SJCRH30 (cell line): ENCODE data around the gene LCN9. TPM values are rescaled to one million over a fixed set of nuclear protein-coding genes. Genes with fewer than 3 reads are reported as not detected.

ENCODE experiments used
- DNase-seq, 2 experiments: peaks; one replicate each; pipeline ENCODE4 v3.0.0-alpha.2; 2015 to 2020
- H3K27ac ChIP-seq: fragments of 250-450 bp; sonication (Bioruptor Pico); 2 replicates; pipeline ENCODE4 v1.5.1; 2020; ENCODE audit warnings: mild to moderate bottlenecking, moderate library complexity
- H3K27me3 ChIP-seq: fragments of 250-450 bp; sonication (Bioruptor Pico); 2 replicates; pipeline ENCODE4 v1.5.1; 2020; ENCODE audit warnings: mild to moderate bottlenecking, moderate library complexity
- H3K36me3 ChIP-seq: fragments of 250-450 bp; sonication (Bioruptor Pico); 2 replicates; pipeline ENCODE4 v1.5.1; 2020; ENCODE audit warnings: mild to moderate bottlenecking, moderate library complexity
- H3K4me1 ChIP-seq: fragments of 250-450 bp; sonication (Bioruptor Pico); 2 replicates; pipeline ENCODE4 v1.5.1; 2020; ENCODE audit warnings: mild to moderate bottlenecking, moderate library complexity
- H3K4me3 ChIP-seq: fragments of 250-450 bp; sonication (Bioruptor Pico); 2 replicates; pipeline ENCODE4 v1.5.1; 2020; ENCODE audit warnings: mild to moderate bottlenecking, moderate library complexity
- H3K9me3 ChIP-seq: fragments of 250-450 bp; sonication (Bioruptor Pico); replicated peaks from 2 replicates; pipeline ENCODE4 v1.5.1; 2020; ENCODE audit warnings: mild to moderate bottlenecking, moderate library complexity
- total RNA-seq: library from RNA; depleted of rRNA; stranded (reverse); fragments of >200 nt; shearing (Covaris generic); gene quantifications from 2 replicates; pipeline ENCODE4 v1.2.3, GENCODE V29; 2014; rRNA removed

Gene LCN9
- not detected in 2 replicates for total RNA-seq

GRCh38 chr9:135662758-135663450 is at the start of gene LCN9:
Gene LCN9, plus strand, starts transcription at chr9:135663309. Its CDS starts 13 bp downstream, at chr9:135663322.
- DNase-seq: peak; percentile 65 to 71
- no peaks in the 10 kb centered on the region for H3K36me3 ChIP-seq
- H3K4me1 ChIP-seq: peaks cover 11% of the 10 kb centered on the region; the same call in 1 of the 2 replicates
- no peaks in the 10 kb centered on the region for H3K9me3 ChIP-seq
- peaks cover 19% of the 10 kb centered on the region; the same call in 1 of the 2 replicates for H3K27me3 ChIP-seq
- no peak within 1 kb of the TSS for H3K4me3 ChIP-seq
- H3K27ac ChIP-seq: no peak within 1 kb of the TSS

- Histone ChIP-seq H3K9me3 (no peaks in the 10 kb centered on the region), H3K36me3 (no peaks in the 10 kb centered on the region), H3K4me3 (no peak overlapping the region), H3K27ac (no peak overlapping the region), H3K27me3 (peaks cover 28% of the 10 kb centered on the region), H3K4me1 (no peaks in the 10 kb centered on the region)
- DNase-seq: no peak
These were observed 48.9 kb upstream of the LCN9 start for GRCh38 chr9:135613946-135614805.

GRCh38 chr9:135614821-135615665 is 48.1 kb upstream of the LCN9 start:
- Histone ChIP-seq H3K4me1 (no peaks in the 10 kb centered on the region), H3K27ac (no peak overlapping the region), H3K4me3 (no peak overlapping the region), H3K36me3 (no peaks in the 10 kb centered on the region), H3K27me3 (peaks cover 31% of the 10 kb centered on the region), H3K9me3 (no peaks in the 10 kb centered on the region)
- no peak for DNase-seq

GRCh38 chr9:135615666-135616618 is 47.2 kb upstream of the LCN9 start:
- Histone ChIP-seq H3K27ac (no peak overlapping the region), H3K36me3 (no peaks in the 10 kb centered on the region), H3K27me3 (peaks cover 31% of the 10 kb centered on the region), H3K4me1 (no peaks in the 10 kb centered on the region), H3K9me3 (no peaks in the 10 kb centered on the region), H3K4me3 (no peak overlapping the region)
- peak in 1 of 2 experiments; percentile 6 for DNase-seq

GRCh38 chr9:135616619-135617537 is 46.2 kb upstream of the LCN9 start:
- no peak overlapping the region for H3K27ac ChIP-seq
- H3K27me3 ChIP-seq: peaks cover 37% of the 10 kb centered on the region
- DNase-seq: no peak
- no peaks in the 10 kb centered on the region for H3K4me1 ChIP-seq
- no peaks in the 10 kb centered on the region for H3K36me3 ChIP-seq
- no peaks in the 10 kb centered on the region for H3K9me3 ChIP-seq
- no peak overlapping the region for H3K4me3 ChIP-seq

- Histone ChIP-seq H3K27me3 (peaks cover 41% of the 10 kb centered on the region), H3K4me1 (no peaks in the 10 kb centered on the region), H3K4me3 (no peak overlapping the region), H3K27ac (no peak overlapping the region), H3K36me3 (no peaks in the 10 kb centered on the region), H3K9me3 (no peaks in the 10 kb centered on the region)
- DNase-seq: no peak
These were observed 45.6 kb upstream of the LCN9 start for GRCh38 chr9:135617538-135617900.

GRCh38 chr9:135617991-135618411 is 45.1 kb upstream of the LCN9 start:
- Histone ChIP-seq H3K9me3 (no peaks in the 10 kb centered on the region), H3K27ac (no peak overlapping the region), H3K27me3 (peaks cover 43% of the 10 kb centered on the region), H3K4me3 (no peak overlapping the region), H3K36me3 (no peaks in the 10 kb centered on the region), H3K4me1 (no peaks in the 10 kb centered on the region)
- DNase-seq: no peak

- no peak for DNase-seq
- Histone ChIP-seq H3K9me3 (no peaks in the 10 kb centered on the region), H3K4me3 (no peak overlapping the region), H3K36me3 (no peaks in the 10 kb centered on the region), H3K4me1 (no peaks in the 10 kb centered on the region), H3K27ac (no peak overlapping the region), H3K27me3 (peaks cover 40% of the 10 kb centered on the region)
These were observed 44.1 kb upstream of the LCN9 start for GRCh38 chr9:135618866-135619598.

- H3K9me3 ChIP-seq: no peaks in the 10 kb centered on the region
- no peak overlapping the region for H3K27ac ChIP-seq
- no peak overlapping the region for H3K4me3 ChIP-seq
- no peak for DNase-seq
- peaks cover 38% of the 10 kb centered on the region for H3K27me3 ChIP-seq
- H3K36me3 ChIP-seq: no peaks in the 10 kb centered on the region
- no peaks in the 10 kb centered on the region for H3K4me1 ChIP-seq
These were observed 43.6 kb upstream of the LCN9 start for GRCh38 chr9:135619599-135619886.

GRCh38 chr9:135620558-135620957 is 42.6 kb upstream of the LCN9 start:
- no peak overlapping the region for H3K4me3 ChIP-seq
- no peak for DNase-seq
- H3K27ac ChIP-seq: no peak overlapping the region
- peaks cover 28% of the 10 kb centered on the region for H3K27me3 ChIP-seq
- no peaks in the 10 kb centered on the region for H3K4me1 ChIP-seq
- no peaks in the 10 kb centered on the region for H3K36me3 ChIP-seq
- H3K9me3 ChIP-seq: no peaks in the 10 kb centered on the region

GRCh38 chr9:135622415-135623020 is 40.6 kb upstream of the LCN9 start:
- H3K9me3 ChIP-seq: peaks cover 6% of the 10 kb centered on the region; the same call in 1 of the 2 replicates
- no peaks in the 10 kb centered on the region for H3K36me3 ChIP-seq
- H3K4me1 ChIP-seq: no peaks in the 10 kb centered on the region
- peaks cover 19% of the 10 kb centered on the region for H3K27me3 ChIP-seq
- H3K4me3 ChIP-seq: no peak overlapping the region
- DNase-seq: no peak
- no peak overlapping the region for H3K27ac ChIP-seq

GRCh38 chr9:135624282-135624681 is 38.8 kb upstream of the LCN9 start:
- H3K4me1 ChIP-seq: no peaks in the 10 kb centered on the region
- no peak for DNase-seq
- peaks cover 14% of the 10 kb centered on the region for H3K27me3 ChIP-seq
- H3K36me3 ChIP-seq: no peaks in the 10 kb centered on the region
- peaks cover 9% of the 10 kb centered on the region; the same call in 1 of the 2 replicates for H3K9me3 ChIP-seq
- H3K4me3 ChIP-seq: no peak overlapping the region
- no peak overlapping the region for H3K27ac ChIP-seq
